ENCODE data around the gene XCL1.
A peak's percentile ranks its signal among the peaks of the same experiment; 100 is the strongest.
"Not testable (repeated sequence)": the region's sequence is repeated elsewhere in the genome, so short reads cannot be mapped to it uniquely, and the experiment has no call there.

XCL1 gene

DNA sequence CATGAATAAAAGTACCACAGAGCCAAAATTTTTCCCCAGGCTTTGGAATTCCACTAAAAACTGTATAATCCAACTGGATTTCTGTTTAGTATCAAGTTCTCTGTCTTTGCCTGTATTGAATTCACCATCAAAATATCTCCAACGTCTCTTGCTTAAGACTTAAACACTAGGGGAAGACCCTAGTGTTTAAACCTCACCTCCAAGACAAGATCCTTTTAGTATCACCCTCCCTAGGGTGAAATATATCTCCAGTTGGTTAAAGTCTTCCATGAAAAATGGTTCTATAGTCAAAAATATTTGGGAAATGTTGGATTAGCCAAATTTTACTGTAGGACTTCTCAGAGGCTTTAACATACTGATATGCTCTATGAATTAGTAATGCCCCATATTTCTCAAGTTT, 8.1 kb upstream of the XCL1 start:
- no peak for DNase-seq

DNA sequence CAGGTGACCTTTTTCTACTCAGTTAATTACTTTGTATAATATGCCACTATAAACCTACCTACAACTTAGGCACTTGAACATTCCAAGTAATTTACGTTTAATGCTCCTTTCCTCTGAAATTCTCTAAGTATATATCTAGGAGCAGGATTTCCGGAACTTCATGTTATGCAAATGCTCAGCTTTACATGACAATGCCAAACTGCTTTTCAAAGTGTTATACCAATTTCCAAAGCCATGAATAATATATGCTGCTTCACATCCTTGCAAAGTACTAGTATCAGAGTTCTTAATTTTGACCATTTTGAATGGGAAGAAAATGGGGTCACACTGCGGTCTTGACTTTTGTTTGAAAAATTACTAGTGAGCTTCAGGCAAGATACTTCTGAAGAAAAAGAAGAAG, 5.8 kb upstream of the XCL1 start:
- DNase-seq = no peak

DNA sequence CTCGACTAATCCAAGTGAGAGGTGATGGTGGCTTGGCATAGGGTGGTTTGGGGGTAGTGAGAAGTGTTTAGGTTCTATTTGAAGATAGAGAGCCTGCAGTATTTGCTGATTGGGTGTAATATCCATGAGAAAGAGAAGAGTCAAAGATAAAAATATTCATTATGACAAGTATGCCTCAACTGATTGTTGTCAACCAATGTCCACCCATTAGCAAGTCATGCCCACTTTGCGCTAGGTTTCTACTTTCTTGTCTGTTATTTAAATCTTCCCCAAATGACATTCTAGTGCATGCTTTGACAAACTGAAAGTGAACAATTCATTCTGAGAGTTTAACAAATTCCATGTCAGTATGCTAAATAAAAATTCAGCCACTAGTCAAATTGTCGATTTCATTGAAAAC, 3.8 kb upstream of the XCL1 start:
- DNase-seq = no peak

DNA sequence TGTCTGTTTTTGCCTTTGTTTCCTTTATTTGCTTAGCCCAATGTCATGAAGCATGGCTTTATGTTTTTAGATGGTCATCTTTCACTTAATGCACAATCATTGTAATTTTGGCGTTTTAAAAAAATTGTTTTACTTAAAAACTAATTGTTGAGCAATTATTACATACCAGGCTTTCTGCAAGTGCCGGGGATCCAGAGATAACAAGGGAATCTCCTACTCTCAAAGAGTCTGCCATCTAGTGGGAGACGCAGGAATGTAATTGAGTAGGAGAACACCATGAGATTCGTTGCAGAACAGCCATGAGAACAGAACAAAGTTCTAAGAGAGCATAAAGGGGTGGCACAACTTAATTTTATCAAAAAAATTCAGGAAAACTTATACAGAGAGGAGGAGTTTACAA, 2.2 kb upstream of the XCL1 start:
- DNase-seq = peak; percentile 3 to 21

DNA sequence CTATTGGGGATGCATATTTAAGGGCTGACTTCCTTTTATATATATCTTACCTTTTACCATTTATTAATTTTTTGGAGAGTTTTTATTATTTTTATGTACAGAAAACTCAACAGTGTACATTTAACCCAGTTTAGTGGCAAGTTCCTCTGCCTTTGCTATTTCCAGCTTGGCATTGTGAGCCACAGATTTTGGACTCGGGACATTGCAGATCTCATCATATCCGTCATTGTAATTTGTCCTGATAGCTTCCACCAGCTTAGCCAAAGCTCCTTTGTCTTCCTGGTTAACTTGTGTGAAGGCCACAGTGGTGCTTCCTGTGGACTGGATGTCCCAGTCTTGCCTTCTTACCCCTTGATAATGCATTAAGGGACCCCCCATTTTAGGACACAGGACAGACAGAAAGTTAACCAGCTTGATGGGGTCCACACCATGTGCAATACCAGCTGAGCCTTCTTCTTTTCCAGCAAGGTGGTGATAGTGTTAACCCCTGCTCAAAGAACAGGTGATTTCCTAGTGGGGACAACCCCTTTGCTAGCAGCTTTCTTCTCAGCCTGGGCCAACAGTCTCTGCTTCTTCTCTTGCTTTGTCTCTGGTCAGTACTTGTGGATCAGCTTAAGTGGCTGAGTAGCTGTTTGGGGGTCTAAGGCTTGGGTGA, 2.3 kb downstream of the XCL1 start:
- not testable (repeated sequence) for DNase-seq

DNA sequence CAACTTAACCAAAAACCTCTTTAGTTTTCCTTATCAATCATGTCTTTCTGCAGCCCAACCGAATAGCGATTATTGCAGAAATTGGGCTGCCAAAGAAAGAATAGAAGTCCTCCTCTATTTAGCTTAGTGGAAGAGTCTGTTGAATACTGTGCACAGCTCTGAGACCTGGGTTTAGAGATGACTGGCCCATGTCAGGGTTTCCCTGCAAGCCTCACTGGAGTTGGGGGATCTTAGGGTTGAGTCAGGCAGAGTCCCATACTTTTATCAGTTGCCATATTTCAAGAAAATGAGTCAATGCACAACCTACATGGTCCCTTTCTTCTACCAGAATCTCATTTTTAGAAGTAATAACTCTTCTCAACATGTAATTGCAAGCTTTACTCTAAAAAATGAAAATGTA, 3.9 kb downstream of the XCL1 start:
- not testable (repeated sequence) for DNase-seq

DNA sequence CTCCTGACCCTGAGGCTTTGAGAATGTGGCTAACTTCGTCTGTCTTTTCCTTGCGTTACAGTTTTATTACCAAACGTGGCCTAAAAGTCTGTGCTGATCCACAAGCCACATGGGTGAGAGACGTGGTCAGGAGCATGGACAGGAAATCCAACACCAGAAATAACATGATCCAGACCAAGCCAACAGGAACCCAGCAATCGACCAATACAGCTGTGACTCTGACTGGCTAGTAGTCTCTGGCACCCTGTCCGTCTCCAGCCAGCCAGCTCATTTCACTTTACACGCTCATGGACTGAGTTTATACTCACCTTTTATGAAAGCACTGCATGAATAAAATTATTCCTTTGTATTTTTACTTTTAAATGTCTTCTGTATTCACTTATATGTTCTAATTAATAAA, 4.6 kb downstream of the XCL1 start:
- not testable (repeated sequence) for DNase-seq

DNA sequence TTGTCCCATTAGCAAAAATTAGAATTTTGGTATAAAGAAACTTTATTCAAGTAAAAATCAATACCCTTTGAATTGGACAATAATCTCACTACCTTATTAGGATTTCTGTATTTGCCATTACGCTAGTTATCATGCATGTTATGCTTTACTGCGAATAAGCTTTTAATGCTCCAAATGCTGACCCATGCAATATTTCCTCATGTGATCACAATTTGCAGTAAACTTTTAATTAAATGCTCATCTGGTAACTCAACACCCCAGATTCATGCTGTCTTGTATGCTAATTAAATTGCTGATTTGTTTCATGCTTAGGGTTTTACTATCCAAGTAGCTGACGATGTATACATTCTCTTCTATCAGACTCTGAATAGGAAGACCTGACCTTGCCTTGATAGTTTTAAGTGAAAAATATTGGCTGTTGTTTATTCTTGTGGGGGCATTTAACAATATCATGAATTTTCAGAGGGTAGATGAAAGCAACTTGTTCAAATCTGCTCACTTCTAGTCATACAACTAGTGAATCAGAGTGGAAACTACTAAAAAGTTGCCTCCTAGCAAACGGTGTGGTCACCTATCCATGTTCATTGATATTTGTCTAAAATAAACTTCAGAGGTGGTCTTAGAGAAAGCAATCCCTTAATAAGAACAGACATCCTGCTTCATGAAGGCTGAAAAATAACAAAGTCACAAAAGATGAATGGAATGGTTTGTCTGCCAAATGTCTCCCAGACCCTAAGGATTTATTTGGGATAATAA, 5.6 kb downstream of the XCL1 start:
- no peak for DNase-seq

DNA sequence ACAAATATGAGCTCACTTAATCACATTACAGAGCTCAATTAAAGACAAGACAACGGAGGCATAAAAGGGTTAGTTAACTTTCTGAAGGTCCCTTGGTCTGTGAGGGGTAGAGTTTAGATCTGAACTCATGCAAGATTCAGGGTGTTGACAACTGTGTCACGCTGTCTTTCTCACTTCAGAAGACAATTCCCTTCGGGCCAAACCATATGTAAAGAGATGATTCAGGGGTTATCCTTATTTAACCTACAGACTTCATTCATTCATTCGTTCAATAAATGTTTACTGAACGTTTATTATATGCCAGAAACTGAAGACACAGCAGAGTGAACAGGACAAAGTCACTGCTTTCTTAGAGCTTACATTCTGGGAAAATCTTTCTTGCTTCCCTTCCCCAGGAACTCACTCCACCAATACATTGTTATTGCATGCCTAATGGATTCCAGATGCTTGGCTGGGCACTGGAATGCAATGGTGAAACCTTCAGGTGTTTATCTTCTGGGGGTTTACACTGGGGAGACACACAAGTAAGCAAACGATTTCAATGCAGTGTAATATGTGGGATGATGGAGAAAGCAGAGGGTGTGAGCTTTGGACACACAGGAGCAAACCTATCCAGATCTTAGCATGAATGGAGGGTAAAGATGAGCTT, 6.4 kb downstream of the XCL1 start:
- DNase-seq = no peak

DNA sequence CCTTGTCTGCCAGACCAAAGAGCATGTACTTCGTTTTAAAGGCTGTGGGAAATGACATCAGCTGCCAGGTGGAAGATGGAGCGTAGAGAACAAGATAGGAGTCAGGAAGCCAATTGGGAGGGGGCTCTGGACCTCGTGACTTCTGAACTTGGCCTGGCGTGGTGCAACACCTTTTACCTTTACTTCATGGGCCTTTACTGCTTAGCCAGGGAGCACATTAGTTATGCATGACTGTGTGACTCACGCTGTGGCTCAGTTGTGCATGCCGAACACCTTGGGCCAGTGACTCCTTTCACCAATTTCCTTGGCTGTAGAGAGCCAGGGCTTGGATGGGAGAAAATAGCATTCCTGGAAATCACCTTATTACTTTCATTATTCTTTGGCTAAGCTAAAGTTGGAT, 7.2 kb downstream of the XCL1 start:
- DNase-seq = no peak

DNA sequence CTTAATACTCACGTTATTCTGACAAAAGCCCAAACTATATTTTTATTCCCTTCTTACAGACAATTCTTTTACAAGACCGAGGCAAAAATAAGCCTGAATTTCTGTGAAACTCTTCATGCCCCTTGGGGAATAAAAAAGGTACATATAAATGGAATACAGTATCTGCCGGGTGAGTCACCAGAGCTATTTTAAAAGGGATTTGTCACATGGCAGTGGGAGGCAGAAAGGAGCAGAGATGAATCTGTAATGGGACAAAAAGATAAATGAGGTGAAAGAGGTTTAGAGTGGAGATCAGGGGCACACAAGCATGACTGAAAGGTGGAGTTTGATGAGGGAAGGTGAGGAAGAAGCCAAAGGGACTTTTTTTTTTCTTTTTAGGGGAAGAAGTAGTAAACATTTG, 8.8 kb downstream of the XCL1 start:
- no peak for DNase-seq

DNA sequence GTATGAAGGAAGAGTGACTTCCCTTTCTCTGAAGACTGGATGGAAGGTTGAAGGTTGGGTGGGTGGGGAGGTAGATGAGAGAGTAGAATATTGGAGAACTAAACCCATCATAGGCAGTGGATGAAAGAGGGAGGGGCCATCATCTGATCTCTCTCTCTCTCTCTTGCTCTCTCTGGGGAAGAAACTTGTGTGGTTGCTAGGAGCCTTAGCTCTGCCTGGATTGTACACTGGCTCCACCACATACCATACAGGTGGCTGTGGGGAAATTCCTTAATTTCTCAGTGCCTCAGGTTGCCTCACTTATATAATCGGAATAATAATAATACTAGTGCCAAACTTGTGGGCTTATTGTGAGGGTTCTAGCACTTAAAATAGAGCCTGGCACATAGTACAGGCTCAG, 9.5 kb downstream of the XCL1 start:
- DNase-seq = no peak

DNA sequence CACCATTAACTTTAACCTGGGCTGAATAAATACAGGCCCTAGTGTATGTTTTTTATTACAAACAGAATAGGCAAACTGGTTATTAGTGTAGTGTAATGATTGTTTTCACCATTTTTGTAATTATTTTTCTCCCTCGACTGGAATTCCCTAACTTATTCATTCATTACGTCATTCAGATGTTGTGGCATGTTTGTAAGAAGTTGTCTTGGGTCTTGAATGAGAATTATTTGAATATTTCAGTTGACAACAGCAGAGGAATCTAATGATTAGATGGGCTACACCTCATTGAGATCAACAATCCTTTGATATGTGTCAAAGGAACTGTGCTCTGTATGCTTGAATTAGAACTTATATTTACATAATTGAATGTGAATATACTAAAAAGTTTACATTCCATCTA, 12.8 kb downstream of the XCL1 start:
- no peak for DNase-seq

DNA sequence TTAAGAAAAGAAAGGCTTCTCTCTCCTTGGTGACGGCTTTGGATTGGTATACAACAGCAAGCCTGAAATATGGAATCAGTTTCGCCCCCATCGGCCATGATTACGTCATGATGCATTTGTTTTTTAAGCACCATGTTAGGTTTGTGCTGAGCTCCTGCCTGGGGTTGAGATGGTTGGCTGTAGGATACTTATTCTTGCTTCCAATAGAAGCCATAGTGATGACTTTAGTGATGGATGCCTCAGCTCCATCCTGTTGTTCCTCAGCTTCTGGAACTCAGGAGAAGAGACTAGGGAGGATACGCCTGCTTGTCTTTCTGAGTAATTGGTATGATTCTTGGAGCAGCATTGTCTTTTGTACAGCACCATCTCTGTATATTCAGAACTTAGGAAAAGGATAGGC, 14.7 kb downstream of the XCL1 start:
- DNase-seq = no peak

DNA sequence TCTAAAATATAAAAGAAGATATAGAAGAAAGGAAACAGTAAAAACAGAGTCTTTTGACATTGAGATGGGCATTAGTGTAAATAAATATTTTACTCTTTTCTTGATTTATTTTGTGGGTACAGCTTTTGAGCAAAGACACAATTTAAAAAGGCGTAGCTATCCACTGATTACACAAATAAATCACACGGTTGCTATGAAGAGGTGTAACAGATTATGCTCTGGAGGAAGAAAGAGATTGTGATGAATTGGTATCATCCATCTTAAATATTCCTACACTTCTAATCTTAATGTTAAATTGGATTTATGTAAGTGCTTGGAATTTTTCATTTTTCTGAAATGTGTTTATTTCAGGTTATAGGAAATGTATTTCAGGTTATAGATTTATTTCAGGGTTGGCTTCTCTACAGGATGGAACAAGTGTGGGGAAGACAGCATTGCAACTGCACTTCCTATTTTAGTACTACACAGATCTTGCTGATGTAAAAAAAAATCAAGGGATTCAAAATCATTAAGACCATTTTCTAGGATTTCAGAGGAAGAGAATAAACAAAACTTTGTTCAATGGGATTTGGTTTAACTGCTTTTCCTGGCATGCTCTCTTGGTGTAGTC, 15.3 kb downstream of the XCL1 start:
- no peak for DNase-seq

DNA sequence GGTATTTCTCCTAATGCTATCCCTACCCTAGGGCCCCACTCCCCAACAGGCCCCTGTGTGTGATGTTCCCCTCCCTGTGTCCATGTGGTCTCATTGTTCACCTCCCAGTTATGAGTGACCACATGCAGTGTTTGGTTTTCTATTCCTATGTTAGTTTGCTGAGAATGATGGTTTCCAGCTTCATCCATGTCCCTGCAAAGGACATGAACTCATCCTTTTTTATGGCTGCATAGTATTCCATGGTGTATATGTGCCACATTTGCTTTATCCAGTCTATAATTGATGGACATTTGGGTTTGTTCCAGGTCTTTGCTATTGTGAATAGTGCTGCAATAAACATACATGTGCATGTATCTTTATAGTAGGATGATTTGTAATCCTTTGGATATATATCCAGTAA, 19.0 kb downstream of the XCL1 start:
- not testable (repeated sequence) for DNase-seq

DNA sequence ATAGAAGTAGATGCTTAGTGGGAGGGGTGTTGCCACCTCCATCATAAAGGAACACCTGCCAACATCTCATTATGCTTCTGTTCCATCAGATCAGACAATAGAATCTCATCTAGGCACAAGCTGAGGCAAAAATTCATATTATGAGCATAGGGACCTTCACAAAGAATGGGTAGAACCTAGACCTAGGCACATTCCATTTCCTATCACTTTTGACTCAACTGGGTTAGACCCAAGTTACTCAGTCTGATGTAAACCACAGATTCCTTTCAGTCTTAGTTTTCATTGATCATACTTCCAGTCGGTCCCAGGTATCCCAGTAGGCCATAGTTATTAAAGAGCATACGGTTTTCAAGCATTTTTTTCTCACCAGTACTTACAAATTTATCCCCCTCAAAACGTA, 21.7 kb downstream of the XCL1 start:
- DNase-seq = no peak

DNA sequence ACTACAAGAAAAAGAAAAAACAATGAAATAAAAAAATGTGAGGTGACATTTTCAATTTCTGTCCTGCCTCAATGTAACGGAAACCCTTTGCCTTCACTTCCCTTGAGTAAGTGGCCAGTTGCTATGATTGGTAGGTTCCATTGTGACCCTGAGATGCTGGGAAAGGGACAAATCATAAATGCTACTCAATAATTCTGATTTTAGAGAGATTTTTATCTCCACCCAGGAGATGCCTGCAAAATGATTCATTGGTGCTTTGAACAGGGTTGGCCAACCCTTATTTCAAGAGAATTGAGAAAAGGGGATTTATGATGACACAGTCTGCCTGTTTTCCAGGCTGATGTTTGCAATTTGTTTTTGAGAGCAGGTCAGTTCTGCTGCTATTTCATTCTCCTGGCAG, 22.5 kb downstream of the XCL1 start:
- no peak for DNase-seq

DNA sequence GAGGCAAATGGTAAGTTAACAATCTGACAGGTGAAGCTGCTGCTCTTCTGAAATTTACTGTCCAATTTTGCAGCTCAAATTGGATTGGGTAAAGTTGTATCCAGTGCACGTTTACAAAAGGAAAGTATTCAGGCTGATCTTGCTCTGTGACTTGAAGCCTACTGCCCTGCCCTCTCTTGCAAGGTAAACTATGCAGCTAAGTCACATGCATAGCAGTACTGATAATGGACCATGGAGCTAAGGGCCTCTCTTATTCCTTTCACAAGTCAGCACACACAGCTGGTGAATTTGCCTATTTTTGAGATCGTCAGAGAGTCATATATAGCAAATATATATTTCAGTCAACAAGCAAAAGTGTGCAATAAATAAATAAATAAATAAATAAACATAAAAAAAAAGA, 23.2 kb downstream of the XCL1 start:
- no peak for DNase-seq

DNA sequence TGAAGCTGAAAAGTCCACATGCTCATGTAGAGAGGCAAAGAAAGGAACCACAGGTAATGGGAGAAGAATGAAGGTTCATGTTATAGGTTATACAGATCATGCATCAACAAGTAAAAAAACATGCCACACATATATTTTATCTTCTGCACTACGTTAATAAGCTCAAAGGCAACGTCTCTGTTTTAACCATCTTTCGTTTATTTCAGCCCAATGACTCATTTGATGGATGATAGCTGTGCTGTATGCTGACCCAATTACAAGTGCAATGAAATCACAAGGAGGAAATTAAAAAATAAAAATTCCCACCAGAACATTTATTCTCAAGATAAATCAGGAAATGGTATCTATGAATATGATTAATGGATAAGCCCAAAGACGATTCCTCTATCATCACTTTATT, 24.6 kb downstream of the XCL1 start:
- no peak for DNase-seq

DNA sequence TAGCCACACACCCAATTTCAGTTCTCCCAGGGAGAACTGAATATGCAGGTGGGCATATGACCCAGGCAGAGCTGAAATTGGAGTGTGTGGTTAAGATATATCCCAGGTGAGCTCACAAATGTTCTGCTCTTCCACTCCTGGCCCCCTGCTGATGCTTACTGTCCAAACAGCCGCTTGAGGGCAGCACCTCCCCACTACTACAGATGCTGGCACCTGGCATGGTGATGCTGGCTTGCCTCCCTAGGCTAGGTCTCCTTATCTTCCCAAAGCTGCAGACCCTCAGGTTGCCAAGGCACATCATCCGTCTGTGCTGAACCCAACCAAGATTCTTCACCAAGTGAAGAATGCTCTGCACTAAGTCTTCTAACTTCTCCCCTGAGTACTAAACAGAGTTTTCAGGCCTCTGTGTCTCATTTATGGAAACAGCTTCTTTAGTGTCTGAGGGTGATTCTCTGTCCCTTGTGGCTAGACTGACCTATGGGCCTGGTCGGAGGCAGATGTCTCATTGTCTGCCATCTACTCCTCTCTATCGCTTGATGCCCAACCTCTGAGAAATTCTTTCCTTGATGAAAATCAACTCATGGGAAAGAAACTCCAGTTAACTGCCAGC, 27.2 kb downstream of the XCL1 start:
- peak; percentile 53 to 77 for DNase-seq

DNA sequence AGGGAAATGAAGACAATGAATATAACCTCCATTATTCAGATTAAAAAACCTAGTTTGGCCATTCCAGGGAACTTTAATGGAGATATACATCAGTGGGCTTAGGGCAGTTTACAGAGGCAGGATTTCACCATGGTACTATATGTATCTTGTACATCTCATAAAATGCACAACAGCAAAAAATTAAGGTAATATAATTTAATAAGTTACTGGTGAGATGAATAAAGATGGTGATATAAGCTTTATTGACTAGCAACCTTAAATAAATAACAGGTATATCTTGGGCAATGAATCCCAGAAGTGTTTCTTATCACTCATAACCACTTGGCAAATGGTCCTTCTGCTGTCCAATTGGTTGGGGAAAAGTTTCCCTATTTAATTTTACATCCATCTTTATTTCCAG, 29.0 kb downstream of the XCL1 start:
- DNase-seq = no peak

DNA sequence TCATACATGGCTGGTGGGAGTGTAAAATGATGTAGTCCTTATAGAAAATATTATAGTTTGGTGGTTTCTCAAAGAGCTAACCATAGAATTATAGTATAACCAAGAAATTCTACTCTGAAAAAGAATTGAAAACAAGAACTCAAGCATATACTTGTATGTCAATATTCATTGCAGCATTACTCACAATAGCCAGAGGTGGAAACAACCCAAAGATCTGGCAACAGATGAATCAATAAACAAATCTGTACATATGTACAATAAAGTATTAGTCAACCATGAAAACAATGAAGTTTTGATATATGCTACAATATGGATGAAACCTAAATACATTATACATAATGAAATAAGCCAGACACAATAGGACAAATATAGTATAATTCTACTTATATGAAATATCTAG, 29.7 kb downstream of the XCL1 start:
- no peak for DNase-seq
